Measurements from ENCODE around the gene MAPK8IP3. TPM values are rescaled to one million over a fixed set of nuclear protein-coding genes. Genes with fewer than 3 reads are reported as not detected.

The MAPK8IP3 gene
- total RNA-seq, 1 experiment from 2014 or later, result 77.4 TPM

GRCh38 chr16:1666316-1666715, 39.7 kb upstream of the MAPK8IP3 start:
- TF ChIP-seq, protein P1, sequence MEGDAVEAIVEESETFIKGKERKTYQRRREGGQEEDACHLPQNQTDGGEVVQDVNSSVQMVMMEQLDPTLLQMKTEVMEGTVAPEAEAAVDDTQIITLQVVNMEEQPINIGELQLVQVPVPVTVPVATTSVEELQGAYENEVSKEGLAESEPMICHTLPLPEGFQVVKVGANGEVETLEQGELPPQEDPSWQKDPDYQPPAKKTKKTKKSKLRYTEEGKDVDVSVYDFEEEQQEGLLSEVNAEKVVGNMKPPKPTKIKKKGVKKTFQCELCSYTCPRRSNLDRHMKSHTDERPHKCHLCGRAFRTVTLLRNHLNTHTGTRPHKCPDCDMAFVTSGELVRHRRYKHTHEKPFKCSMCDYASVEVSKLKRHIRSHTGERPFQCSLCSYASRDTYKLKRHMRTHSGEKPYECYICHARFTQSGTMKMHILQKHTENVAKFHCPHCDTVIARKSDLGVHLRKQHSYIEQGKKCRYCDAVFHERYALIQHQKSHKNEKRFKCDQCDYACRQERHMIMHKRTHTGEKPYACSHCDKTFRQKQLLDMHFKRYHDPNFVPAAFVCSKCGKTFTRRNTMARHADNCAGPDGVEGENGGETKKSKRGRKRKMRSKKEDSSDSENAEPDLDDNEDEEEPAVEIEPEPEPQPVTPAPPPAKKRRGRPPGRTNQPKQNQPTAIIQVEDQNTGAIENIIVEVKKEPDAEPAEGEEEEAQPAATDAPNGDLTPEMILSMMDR (IDR thresholded peaks at IDR 0.05; ENCODE audit: unreplicated experiment), result no peak
- H3K27ac Mint-ChIP-seq (ENCODE audit: low read depth, unreplicated experiment), result no peak overlapping the region
- ChIA-PET POLR2A (no interaction called here), CTCF (no interaction called here)
- H3K27me3 Mint-ChIP-seq (ENCODE audit: insufficient read depth, unreplicated experiment), result no peaks in the 10 kb centered on the region
- H3K36me3 Mint-ChIP-seq (ENCODE audit: insufficient read depth, unreplicated experiment), result peaks cover 94% of the 10 kb centered on the region
- intact Hi-C loops (cut with micrococcal nuclease), result no loop called here
- H3K9me3 Mint-ChIP-seq (ENCODE audit: unreplicated experiment), result no peaks in the 10 kb centered on the region
- H3K4me3 Mint-ChIP-seq (ENCODE audit: unreplicated experiment), result no peak overlapping the region
- BruUV-seq (replicated peaks), result no TSS peak
- H3K4me1 Mint-ChIP-seq (ENCODE audit: insufficient read depth, unreplicated experiment), result no peaks in the 10 kb centered on the region
- DNase-seq (ENCODE audit: unreplicated experiment), result no peak

GRCh38 chr16:1667271-1667670, 38.7 kb upstream of the MAPK8IP3 start:
- no peak for DNase-seq (ENCODE audit: unreplicated experiment)
- BruUV-seq (replicated peaks), result no TSS peak
- H3K27me3 Mint-ChIP-seq (ENCODE audit: insufficient read depth, unreplicated experiment), result no peaks in the 10 kb centered on the region
- ChIA-PET CTCF (no interaction called here), POLR2A (interaction anchor here (0.7 kb wide), 1 partner anchor 40 kb away, joined by 3 read pairs; no protein-coding TSS in a partner anchor)
- no peaks in the 10 kb centered on the region for H3K9me3 Mint-ChIP-seq (ENCODE audit: unreplicated experiment)
- intact Hi-C loops (cut with micrococcal nuclease), result no loop called here
- peaks cover 96% of the 10 kb centered on the region for H3K36me3 Mint-ChIP-seq (ENCODE audit: insufficient read depth, unreplicated experiment)
- no peaks in the 10 kb centered on the region for H3K4me1 Mint-ChIP-seq (ENCODE audit: insufficient read depth, unreplicated experiment)
- no peak overlapping the region for H3K4me3 Mint-ChIP-seq (ENCODE audit: unreplicated experiment)
- TF ChIP-seq, protein P1 (IDR thresholded peaks at IDR 0.05; ENCODE audit: unreplicated experiment), result no peak
- H3K27ac Mint-ChIP-seq (ENCODE audit: low read depth, unreplicated experiment), result no peak overlapping the region

GRCh38 chr16:1667916-1668315, 38.1 kb upstream of the MAPK8IP3 start:
- Mint-ChIP-seq H3K27me3 (ENCODE audit: insufficient read depth, unreplicated experiment) (no peaks in the 10 kb centered on the region), H3K36me3 (ENCODE audit: insufficient read depth, unreplicated experiment) (peaks cover 93% of the 10 kb centered on the region), H3K9me3 (ENCODE audit: unreplicated experiment) (no peaks in the 10 kb centered on the region), H3K4me3 (ENCODE audit: unreplicated experiment) (no peak overlapping the region), H3K4me1 (ENCODE audit: insufficient read depth, unreplicated experiment) (no peaks in the 10 kb centered on the region), H3K27ac (ENCODE audit: low read depth, unreplicated experiment) (no peak overlapping the region)
- no peak for DNase-seq (ENCODE audit: unreplicated experiment)
- POLR2A ChIA-PET, result interaction anchor here (0.7 kb wide), 1 partner anchor 40 kb away, joined by 3 read pairs; no protein-coding TSS in a partner anchor
- TF ChIP-seq, protein P1 (IDR thresholded peaks at IDR 0.05; ENCODE audit: unreplicated experiment), result no peak
- CTCF ChIA-PET, result interaction anchor here (0.6 kb wide), 1 partner anchor 246 kb away, joined by 3 read pairs; no protein-coding TSS in a partner anchor
- intact Hi-C loops (cut with micrococcal nuclease), result no loop called here
- no TSS peak for BruUV-seq (replicated peaks)

DNA sequence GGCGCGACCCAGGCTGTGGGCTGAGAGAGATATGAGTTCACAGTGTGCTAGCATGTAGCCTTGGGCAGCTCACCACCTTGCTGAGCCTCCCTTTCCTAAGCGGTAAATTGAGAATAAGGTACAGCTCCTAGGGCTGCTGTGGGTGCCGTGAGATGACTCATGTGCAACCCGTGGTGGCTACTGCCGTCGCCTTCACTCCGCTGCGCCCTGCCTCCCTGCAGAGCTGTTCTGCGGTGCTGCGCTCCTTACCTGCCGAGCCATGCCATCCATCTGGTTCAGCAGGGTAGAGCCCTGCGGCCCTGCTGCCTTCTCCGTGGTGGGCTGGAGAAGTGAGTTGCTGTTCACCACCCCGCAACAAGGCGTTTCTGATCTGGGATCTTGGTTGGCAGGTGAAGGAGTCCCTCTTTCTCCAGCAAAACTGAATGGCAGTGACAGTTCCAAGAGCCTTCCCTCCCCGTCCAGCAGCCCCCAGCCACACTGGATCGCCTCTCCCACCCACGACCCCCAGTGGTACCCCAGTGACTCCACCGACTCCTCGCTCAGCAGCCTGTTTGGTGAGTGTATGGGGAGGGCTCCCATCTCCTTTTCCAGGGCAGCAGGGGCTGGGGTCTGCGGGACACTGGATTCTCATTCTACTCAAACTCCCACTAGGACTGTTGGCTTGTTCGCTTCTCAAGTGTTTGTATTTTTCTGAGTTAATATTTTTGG, 37.2 kb upstream of the MAPK8IP3 start:
- BruUV-seq (replicated peaks), result no TSS peak
- CTCF ChIA-PET, result interaction anchor here (0.5 kb wide), 1 partner anchor 614 kb away, joined by 4 read pairs; no protein-coding TSS in a partner anchor
- no peak overlapping the region for H3K4me3 Mint-ChIP-seq (ENCODE audit: unreplicated experiment)

More for the DNA sequence above, 37.2 kb upstream of the MAPK8IP3 start:
- H3K36me3 Mint-ChIP-seq (ENCODE audit: insufficient read depth, unreplicated experiment), result peaks cover 93% of the 10 kb centered on the region
- POLR2A ChIA-PET, result no interaction called here
- H3K9me3 Mint-ChIP-seq (ENCODE audit: unreplicated experiment), result no peaks in the 10 kb centered on the region
- DNase-seq (ENCODE audit: unreplicated experiment), result no peak
- TF ChIP-seq, protein P1 (IDR thresholded peaks at IDR 0.05; ENCODE audit: unreplicated experiment), result no peak
- no peak overlapping the region for H3K27ac Mint-ChIP-seq (ENCODE audit: low read depth, unreplicated experiment)
- no peaks in the 10 kb centered on the region for H3K4me1 Mint-ChIP-seq (ENCODE audit: insufficient read depth, unreplicated experiment)
- no peaks in the 10 kb centered on the region for H3K27me3 Mint-ChIP-seq (ENCODE audit: insufficient read depth, unreplicated experiment)
- intact Hi-C loops (cut with micrococcal nuclease), result no loop called here

Data from MCF 10A (cell line).